ENCODE data around the gene EMSY.

The EMSY gene

GRCh38 chr11:76408171-76408965 lies 36.5 kb upstream of the EMSY start:
- H3K4me3 ChIP-seq (ENCODE audit: low read depth, low read length), result no peak overlapping the region
- TF ChIP-seq POLR2A (IDR thresholded peaks at IDR 0.05; ENCODE audit: extremely low read depth, insufficient read length) (no peak), CTCF (IDR thresholded peaks at IDR 0.05; ENCODE audit: low read depth, low read length) (no peak), MYC (IDR thresholded peaks at IDR 0.05; ENCODE audit: low read depth, low read length) (no peak), MAX (IDR thresholded peaks at IDR 0.05; ENCODE audit: low read depth, low read length) (no peak)
- no peak for DNase-seq (ENCODE audit: low read depth)

- H3K4me3 ChIP-seq (ENCODE audit: low read depth, low read length), result no peak overlapping the region
- no peak for TF ChIP-seq MAX (IDR thresholded peaks at IDR 0.05; ENCODE audit: low read depth, low read length)
- no peak for TF ChIP-seq CTCF (IDR thresholded peaks at IDR 0.05; ENCODE audit: low read depth, low read length)
- TF ChIP-seq POLR2A (IDR thresholded peaks at IDR 0.05; ENCODE audit: extremely low read depth, insufficient read length), result no peak
- no peak for TF ChIP-seq MYC (IDR thresholded peaks at IDR 0.05; ENCODE audit: low read depth, low read length)
- DNase-seq (ENCODE audit: low read depth), result no peak
These were observed 33.9 kb upstream of the EMSY start for GRCh38 chr11:76410851-76411357.

GRCh38 chr11:76415073-76415472 lies 29.7 kb upstream of the EMSY start:
- H3K4me3 ChIP-seq (ENCODE audit: low read depth, low read length), result no peak overlapping the region
- TF ChIP-seq POLR2A (IDR thresholded peaks at IDR 0.05; ENCODE audit: extremely low read depth, insufficient read length) (no peak), CTCF (IDR thresholded peaks at IDR 0.05; ENCODE audit: low read depth, low read length) (no peak)
- no peak for DNase-seq (ENCODE audit: low read depth)

GRCh38 chr11:76419896-76420295 lies 24.9 kb upstream of the EMSY start:
- DNase-seq (ENCODE audit: low read depth), result peak; percentile 44
- TF ChIP-seq MAX (IDR thresholded peaks at IDR 0.05; ENCODE audit: low read depth, low read length) (no peak), CTCF (IDR thresholded peaks at IDR 0.05; ENCODE audit: low read depth, low read length) (peak; percentile 62), POLR2A (IDR thresholded peaks at IDR 0.05; ENCODE audit: extremely low read depth, insufficient read length) (no peak), MYC (IDR thresholded peaks at IDR 0.05; ENCODE audit: low read depth, low read length) (no peak)
- H3K4me3 ChIP-seq (ENCODE audit: low read depth, low read length), result no peak overlapping the region

GRCh38 chr11:76424379-76424778 lies 20.4 kb upstream of the EMSY start:
- no peak for DNase-seq (ENCODE audit: low read depth)
- H3K4me3 ChIP-seq (ENCODE audit: low read depth, low read length), result no peak overlapping the region
- TF ChIP-seq MAX (IDR thresholded peaks at IDR 0.05; ENCODE audit: low read depth, low read length), result no peak
- no peak for TF ChIP-seq MYC (IDR thresholded peaks at IDR 0.05; ENCODE audit: low read depth, low read length)

- no peak overlapping the region for H3K4me3 ChIP-seq (ENCODE audit: low read depth, low read length)
- no peak for DNase-seq (ENCODE audit: low read depth)
- no peak for TF ChIP-seq MAX (IDR thresholded peaks at IDR 0.05; ENCODE audit: low read depth, low read length)
- no peak for TF ChIP-seq CTCF (IDR thresholded peaks at IDR 0.05; ENCODE audit: low read depth, low read length)
- TF ChIP-seq MYC (IDR thresholded peaks at IDR 0.05; ENCODE audit: low read depth, low read length), result no peak
- no peak for TF ChIP-seq POLR2A (IDR thresholded peaks at IDR 0.05; ENCODE audit: extremely low read depth, insufficient read length)
These were observed 19.9 kb upstream of the EMSY start for GRCh38 chr11:76424891-76425290.
